H1 (cell line): Measurements from ENCODE around the gene LY6G6C. TPM values are rescaled to one million over a fixed set of nuclear protein-coding genes. Genes with fewer than 3 reads are reported as not detected.
A peak's percentile ranks its signal among the peaks of the same experiment; 100 is the strongest.

Source experiments
- BRCA1 ChIP-seq: IDR thresholded peaks from 2 replicates; pipeline ENCODE4 v1.6.1; 2012; ENCODE audit warnings: low read depth, low read length, improper control_type of control experiment
- CHD1 ChIP-seq: IDR thresholded peaks from 2 replicates; pipeline ENCODE4 v1.6.1; 2012; ENCODE audit warnings: low read depth, low read length, improper control_type of control experiment
- CREB1 ChIP-seq: IDR thresholded peaks from 2 replicates; pipeline ENCODE4 v1.6.1; 2012; ENCODE audit warnings: inconsistent platforms
- FOSL1 ChIP-seq: IDR thresholded peaks from 2 replicates; pipeline ENCODE4 v1.6.1; 2011; ENCODE audit warnings: mild to moderate bottlenecking, low read depth, low read length, moderate library complexity; ENCODE audit not compliant: insufficient read depth
- GTF2F1 ChIP-seq: IDR thresholded peaks from 2 replicates; pipeline ENCODE4 v1.6.1; 2012; ENCODE audit warnings: low read depth, low read length, improper control_type of control experiment, borderline replicate concordance
- KDM1A ChIP-seq: fragments of 200-600, 300-600 bp; sonication (generic); IDR thresholded peaks from 2 replicates; pipeline ENCODE4 v1.7.1; 2016; ENCODE audit warnings: mild to moderate bottlenecking, low read length, borderline replicate concordance
- KDM5A ChIP-seq: fragments of 200-600 bp; IDR thresholded peaks from 2 replicates; pipeline ENCODE4 v1.7.1; 2012; ENCODE audit warnings: mild to moderate bottlenecking, low read length, inconsistent platforms, mixed read lengths
- PHF8 ChIP-seq: fragments of 200-600 bp; sonication (generic); conservative IDR thresholded peaks from 2 replicates; pipeline ENCODE4 v1.7.1; 2012; ENCODE audit warnings: low read depth, mild to moderate bottlenecking, inconsistent platforms, low read length, moderate library complexity
- POU5F1 ChIP-seq: IDR thresholded peaks from 2 replicates; pipeline ENCODE4 v1.6.1; 2011; ENCODE audit warnings: low read depth, mild to moderate bottlenecking, low read length, moderate library complexity
- SIX5 ChIP-seq: IDR thresholded peaks from 2 replicates; pipeline ENCODE4 v1.6.1; 2011; ENCODE audit warnings: mild to moderate bottlenecking, low read depth, low read length
- SRF ChIP-seq: IDR thresholded peaks from 2 replicates; pipeline ENCODE4 v1.6.1; 2011; ENCODE audit warnings: mild to moderate bottlenecking, low read depth, low read length, moderate library complexity
- SUZ12 ChIP-seq: fragments of 200-600 bp; sonication (generic); IDR thresholded peaks from 2 replicates; pipeline ENCODE4 v1.6.1; 2012; ENCODE audit warnings: mild to moderate bottlenecking, inconsistent platforms, low read length, moderate library complexity, mixed read lengths
- TAF1 ChIP-seq: IDR thresholded peaks from 2 replicates; pipeline ENCODE4 v1.6.1; 2011; ENCODE audit warnings: mild to moderate bottlenecking, low read depth, low read length
- TEAD4 ChIP-seq: IDR thresholded peaks from 2 replicates; pipeline ENCODE4 v1.6.1; 2012; ENCODE audit warnings: low read depth, low read length, inconsistent platforms, mixed read lengths
- YY1 ChIP-seq: IDR thresholded peaks from 2 replicates; pipeline ENCODE4 v1.6.1; 2011; ENCODE audit warnings: low read depth, mild to moderate bottlenecking, low read length
- ZNF274 ChIP-seq: IDR thresholded peaks from 2 replicates; pipeline ENCODE4 v1.7.0; 2012; ENCODE audit warnings: low read length, borderline replicate concordance; ENCODE audit errors: extremely low read depth
- polyA plus RNA-seq, 7 experiments: library from polyadenylated mRNA; depleted of rRNA in 3 of 7; stranded (reverse) in 5 of 7; unstranded in 2 of 7; fragments of >200 nt in 5 of 7; fragments of 200-250 nt in 2 of 7; gene quantifications; 1 replicate in 5 of 7; 2 replicates in 1 of 7; 4 replicates in 1 of 7; pipeline versions ENCODE4 v1.2.1 to v1.2.3, GENCODE V29; 2011 to 2013; ENCODE audit warnings: missing spikeins in 2 of 7, mixed read lengths in 2 of 7
- total RNA-seq: library from RNA; stranded (reverse); fragmentation: NEBNext Ultra II Directional; extraction: Animal tissue kit (Norgen Biotek cat#: 25700); gene quantifications from 2 replicates; pipeline ENCODE4 v1.2.1, GENCODE V29; 2021
- TF ChIP-seq, protein P1 (sequence below): IDR thresholded peaks from 2 replicates; pipeline ENCODE4 v1.6.1; 2012; ENCODE audit warnings: low read length, inconsistent platforms
- TF ChIP-seq, protein P2 (sequence below): IDR thresholded peaks from 2 replicates; pipeline ENCODE4 v1.6.1; 2011; ENCODE audit warnings: low read length, improper control_type of control experiment
- TF ChIP-seq, protein P3 (sequence below), 3 experiments: IDR thresholded peaks; 1 replicate in 2 of 3; 2 replicates in 1 of 3; pipeline versions ENCODE4 v1.5.1 to v1.6.1; 2011; ENCODE audit warnings: low read length in 3 of 3, mild to moderate bottlenecking in 3 of 3, inconsistent platforms in 2 of 3, low read depth in 1 of 3, moderate library complexity in 1 of 3; ENCODE audit not compliant: insufficient read depth in 1 of 3; ENCODE audit errors: control extremely low read depth in 1 of 3

Gene LY6G6C
- total and polyA plus RNA-seq, 2 of the 8 experiments (the other 6 are each of a cell fraction or from before 2014, with no cell fraction given) = 0.23 TPM; not detected in 1

DNA sequence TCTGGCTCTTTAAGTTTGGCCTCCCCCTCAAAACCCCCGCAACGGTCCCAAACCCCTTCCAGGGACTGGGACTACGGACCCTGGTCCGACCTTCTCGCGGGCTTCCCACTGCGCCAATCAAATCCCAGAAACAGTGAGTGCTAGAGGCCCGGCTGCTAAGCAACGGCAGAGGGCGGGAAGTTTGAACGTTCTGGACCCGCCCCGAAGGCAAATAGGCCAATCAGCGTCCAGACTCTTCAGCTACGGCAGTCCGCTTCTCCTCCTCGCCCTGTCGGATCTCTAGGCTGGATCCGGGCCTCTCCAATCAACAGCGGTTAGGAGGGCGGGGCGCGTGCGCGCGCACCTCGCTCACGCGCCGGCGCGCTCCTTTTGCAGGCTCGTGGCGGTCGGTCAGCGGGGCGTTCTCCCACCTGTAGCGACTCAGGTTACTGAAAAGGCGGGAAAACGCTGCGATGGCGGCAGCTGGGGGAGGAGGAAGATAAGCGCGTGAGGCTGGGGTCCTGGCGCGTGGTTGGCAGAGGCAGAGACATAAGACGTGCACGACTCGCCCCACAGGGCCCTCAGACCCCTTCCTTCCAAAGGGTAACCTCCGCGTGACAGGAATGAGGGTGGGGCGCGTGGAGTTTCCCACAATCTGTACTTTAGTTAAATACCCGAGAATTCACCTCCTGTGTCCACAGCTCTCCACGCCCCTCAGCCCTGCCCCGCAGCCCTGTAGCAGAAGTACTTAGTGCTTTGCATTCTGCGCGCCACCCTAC is 18.3 kb upstream of the LY6G6C start, which contains the start of gene MSH5 (continued):
- TF ChIP-seq TEAD4 (0 out of 2 replicates have a peak, but pooled peaks have one; percentile 11), YY1 (peak; percentile 90), PHF8 (peak; percentile 68; the same call in 1 of the 2 replicates), GTF2F1 (peak; percentile 53; the same call in 1 of the 2 replicates), TAF1 (peak; percentile 75; the same call in 1 of the 2 replicates), CREB1 (peak; percentile 53; the same call in 1 of the 2 replicates), CHD1 (no peak), KDM5A (no peak), FOSL1 (no peak), POU5F1 (no peak), SUZ12 (no peak), KDM1A (no peak), BRCA1 (no peak), SIX5 (no peak), ZNF274 (no peak), SRF (no peak)
- TF ChIP-seq, protein P1, sequence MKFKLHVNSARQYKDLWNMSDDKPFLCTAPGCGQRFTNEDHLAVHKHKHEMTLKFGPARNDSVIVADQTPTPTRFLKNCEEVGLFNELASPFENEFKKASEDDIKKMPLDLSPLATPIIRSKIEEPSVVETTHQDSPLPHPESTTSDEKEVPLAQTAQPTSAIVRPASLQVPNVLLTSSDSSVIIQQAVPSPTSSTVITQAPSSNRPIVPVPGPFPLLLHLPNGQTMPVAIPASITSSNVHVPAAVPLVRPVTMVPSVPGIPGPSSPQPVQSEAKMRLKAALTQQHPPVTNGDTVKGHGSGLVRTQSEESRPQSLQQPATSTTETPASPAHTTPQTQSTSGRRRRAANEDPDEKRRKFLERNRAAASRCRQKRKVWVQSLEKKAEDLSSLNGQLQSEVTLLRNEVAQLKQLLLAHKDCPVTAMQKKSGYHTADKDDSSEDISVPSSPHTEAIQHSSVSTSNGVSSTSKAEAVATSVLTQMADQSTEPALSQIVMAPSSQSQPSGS = peak; percentile 77
- TF ChIP-seq, protein P2, sequence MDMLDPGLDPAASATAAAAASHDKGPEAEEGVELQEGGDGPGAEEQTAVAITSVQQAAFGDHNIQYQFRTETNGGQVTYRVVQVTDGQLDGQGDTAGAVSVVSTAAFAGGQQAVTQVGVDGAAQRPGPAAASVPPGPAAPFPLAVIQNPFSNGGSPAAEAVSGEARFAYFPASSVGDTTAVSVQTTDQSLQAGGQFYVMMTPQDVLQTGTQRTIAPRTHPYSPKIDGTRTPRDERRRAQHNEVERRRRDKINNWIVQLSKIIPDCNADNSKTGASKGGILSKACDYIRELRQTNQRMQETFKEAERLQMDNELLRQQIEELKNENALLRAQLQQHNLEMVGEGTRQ = peak; percentile 29; the same call in 1 of the 2 replicates
- TF ChIP-seq, protein P3, sequence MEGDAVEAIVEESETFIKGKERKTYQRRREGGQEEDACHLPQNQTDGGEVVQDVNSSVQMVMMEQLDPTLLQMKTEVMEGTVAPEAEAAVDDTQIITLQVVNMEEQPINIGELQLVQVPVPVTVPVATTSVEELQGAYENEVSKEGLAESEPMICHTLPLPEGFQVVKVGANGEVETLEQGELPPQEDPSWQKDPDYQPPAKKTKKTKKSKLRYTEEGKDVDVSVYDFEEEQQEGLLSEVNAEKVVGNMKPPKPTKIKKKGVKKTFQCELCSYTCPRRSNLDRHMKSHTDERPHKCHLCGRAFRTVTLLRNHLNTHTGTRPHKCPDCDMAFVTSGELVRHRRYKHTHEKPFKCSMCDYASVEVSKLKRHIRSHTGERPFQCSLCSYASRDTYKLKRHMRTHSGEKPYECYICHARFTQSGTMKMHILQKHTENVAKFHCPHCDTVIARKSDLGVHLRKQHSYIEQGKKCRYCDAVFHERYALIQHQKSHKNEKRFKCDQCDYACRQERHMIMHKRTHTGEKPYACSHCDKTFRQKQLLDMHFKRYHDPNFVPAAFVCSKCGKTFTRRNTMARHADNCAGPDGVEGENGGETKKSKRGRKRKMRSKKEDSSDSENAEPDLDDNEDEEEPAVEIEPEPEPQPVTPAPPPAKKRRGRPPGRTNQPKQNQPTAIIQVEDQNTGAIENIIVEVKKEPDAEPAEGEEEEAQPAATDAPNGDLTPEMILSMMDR (IDR thresholded peaks at IDR 0.05; ENCODE audit: control extremely low read depth in 1 of 3, insufficient read depth in 1 of 3, low read depth in 1 of 3, low read length in 3 of 3) = no peak
